Panc1 (cell line): ENCODE measurements around the gene UBASH3A. TPM values are rescaled to one million over a fixed set of nuclear protein-coding genes. Genes with fewer than 3 reads are reported as not detected.

ENCODE experiments used
- ATAC-seq: fragments of 200-7000 bp; cut with Tn5 transposase; 2 replicates; pipeline ENCODE4 v1.9.1; 2020; ENCODE audit warnings: mild to moderate bottlenecking, moderate library complexity
- BruUV-seq: library from RNA; stranded (reverse); fragments of 400-500 nt; replicated peaks from 2 replicates; lab custom pipeline; 2021; lab: Mats Ljungman, UMichigan
- CTCF ChIA-PET: fragments of 300-600 bp; sonication (Branson Sonifier 250); formaldehyde crosslinking; loops from one replicate; lab custom pipeline; 2022; ENCODE audit warnings: antibody characterized with exemption; lab: Charles Lee
- POLR2A ChIA-PET: fragments of 300-600 bp; sonication (Branson Sonifier 250); formaldehyde crosslinking; loops from one replicate; lab custom pipeline; 2022; ENCODE audit warnings: antibody characterized with exemption; lab: Charles Lee
- DNase-seq: peaks from one replicate; pipeline ENCODE4 v3.0.0-alpha.2; 2010; ENCODE audit warnings: low read depth, low spot score
- H3K27ac ChIP-seq: 2 replicates; pipeline ENCODE4 v1.5.1; 2011; ENCODE audit warnings: mild to moderate bottlenecking, low read length, inconsistent platforms
- H3K27me3 ChIP-seq: fragments of 200-500 bp; sonication (Bioruptor generic); 2 replicates; pipeline ENCODE4 v1.6.0; 2014; ENCODE audit warnings: low read length, inconsistent platforms; ENCODE audit not compliant: control insufficient read depth, insufficient read depth
- H3K36me3 ChIP-seq: fragments of 200-500 bp; sonication (Bioruptor generic); 2 replicates; pipeline ENCODE4 v1.5.1; 2014; ENCODE audit warnings: inconsistent platforms, mild to moderate bottlenecking, low read length, moderate library complexity; ENCODE audit not compliant: control insufficient read depth, insufficient read depth
- H3K4me1 ChIP-seq: 2 replicates; pipeline ENCODE4 v1.5.1; 2011; ENCODE audit warnings: inconsistent platforms, mild to moderate bottlenecking, low read length, moderate library complexity; ENCODE audit not compliant: control insufficient read depth, insufficient read depth
- H3K4me3 ChIP-seq, 2 experiments: 2 replicates each; pipeline ENCODE4 v1.5.1; 2011 to 2012; ENCODE audit warnings: low read depth in 2 of 2, low read length in 2 of 2, mild to moderate bottlenecking in 2 of 2, inconsistent platforms in 1 of 2, moderate library complexity in 1 of 2
- H3K9me3 ChIP-seq: fragments of 200-500 bp; sonication (Bioruptor generic); 2 replicates; pipeline ENCODE4 v1.5.1; 2014; ENCODE audit warnings: low read depth, mild to moderate bottlenecking, inconsistent platforms, low read length, moderate library complexity; ENCODE audit not compliant: control insufficient read depth, insufficient read depth
- CTCF ChIP-seq: fragments of 450-650 bp; IDR thresholded peaks from 2 replicates; pipeline ENCODE4 v1.5.1; 2017; ENCODE audit warnings: mild to moderate bottlenecking
- POLR2AphosphoS5 ChIP-seq: IDR thresholded peaks from 2 replicates; pipeline ENCODE4 v1.6.1; 2012; ENCODE audit warnings: mild to moderate bottlenecking, low read depth, low read length, moderate library complexity
- SIN3A ChIP-seq: IDR thresholded peaks from 2 replicates; pipeline ENCODE4 v1.6.1; 2012; ENCODE audit warnings: low read depth, mild to moderate bottlenecking, low read length, moderate library complexity, borderline replicate concordance; ENCODE audit not compliant: insufficient read depth
- TCF7L2 ChIP-seq: IDR thresholded peaks from 2 replicates; pipeline ENCODE4 v1.6.1; 2011; ENCODE audit warnings: mild to moderate bottlenecking, low read depth, low read length, inconsistent platforms
- in situ Hi-C: cut with HindIII; loops from 2 replicates; pipeline ENCODE4 v1.10.0; 2016; ENCODE audit warnings: low sequenced_read_pairs, low pct_unique_long_range_greater_than_20kb
- intact Hi-C: fragments of 100-400 bp; cut with micrococcal nuclease; formaldehyde crosslinking; loops from one replicate; pipeline ENCODE4 v1.10.0; 2022; ENCODE audit not compliant: unreplicated experiment
- total RNA-seq: library from RNA; stranded (reverse); gene quantifications from one replicate; pipeline ENCODE4 v1.2.1, GENCODE V29; 2021; ENCODE audit not compliant: unreplicated experiment
- TF ChIP-seq, protein P1 (sequence below), 2 experiments: IDR thresholded peaks; 2 replicates each; pipeline ENCODE4 v1.6.1; 2011 to 2012; ENCODE audit warnings: low read depth in 2 of 2, control low read depth in 1 of 2, low read length in 1 of 2, mild to moderate bottlenecking in 1 of 2, moderate library complexity in 1 of 2; ENCODE audit not compliant: insufficient read depth in 1 of 2

The UBASH3A gene
- total RNA-seq, 1 experiment from 2014 or later: 0.33 TPM

GRCh38 chr21:42486072-42486471 is 82.4 kb downstream of the UBASH3A start:
- H3K27me3 ChIP-seq: no peaks in the 10 kb centered on the region
- CTCF ChIA-PET: no interaction called here
- intact Hi-C loops: no loop called here
- in situ Hi-C loops: no loop called here
- H3K4me1 ChIP-seq: no peaks in the 10 kb centered on the region
- H3K4me3 ChIP-seq: no peak overlapping the region
- DNase-seq (no peak), ATAC-seq (no peak)
- TF ChIP-seq, protein P1, sequence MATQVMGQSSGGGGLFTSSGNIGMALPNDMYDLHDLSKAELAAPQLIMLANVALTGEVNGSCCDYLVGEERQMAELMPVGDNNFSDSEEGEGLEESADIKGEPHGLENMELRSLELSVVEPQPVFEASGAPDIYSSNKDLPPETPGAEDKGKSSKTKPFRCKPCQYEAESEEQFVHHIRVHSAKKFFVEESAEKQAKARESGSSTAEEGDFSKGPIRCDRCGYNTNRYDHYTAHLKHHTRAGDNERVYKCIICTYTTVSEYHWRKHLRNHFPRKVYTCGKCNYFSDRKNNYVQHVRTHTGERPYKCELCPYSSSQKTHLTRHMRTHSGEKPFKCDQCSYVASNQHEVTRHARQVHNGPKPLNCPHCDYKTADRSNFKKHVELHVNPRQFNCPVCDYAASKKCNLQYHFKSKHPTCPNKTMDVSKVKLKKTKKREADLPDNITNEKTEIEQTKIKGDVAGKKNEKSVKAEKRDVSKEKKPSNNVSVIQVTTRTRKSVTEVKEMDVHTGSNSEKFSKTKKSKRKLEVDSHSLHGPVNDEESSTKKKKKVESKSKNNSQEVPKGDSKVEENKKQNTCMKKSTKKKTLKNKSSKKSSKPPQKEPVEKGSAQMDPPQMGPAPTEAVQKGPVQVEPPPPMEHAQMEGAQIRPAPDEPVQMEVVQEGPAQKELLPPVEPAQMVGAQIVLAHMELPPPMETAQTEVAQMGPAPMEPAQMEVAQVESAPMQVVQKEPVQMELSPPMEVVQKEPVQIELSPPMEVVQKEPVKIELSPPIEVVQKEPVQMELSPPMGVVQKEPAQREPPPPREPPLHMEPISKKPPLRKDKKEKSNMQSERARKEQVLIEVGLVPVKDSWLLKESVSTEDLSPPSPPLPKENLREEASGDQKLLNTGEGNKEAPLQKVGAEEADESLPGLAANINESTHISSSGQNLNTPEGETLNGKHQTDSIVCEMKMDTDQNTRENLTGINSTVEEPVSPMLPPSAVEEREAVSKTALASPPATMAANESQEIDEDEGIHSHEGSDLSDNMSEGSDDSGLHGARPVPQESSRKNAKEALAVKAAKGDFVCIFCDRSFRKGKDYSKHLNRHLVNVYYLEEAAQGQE (IDR thresholded peaks at IDR 0.05; ENCODE audit: insufficient read depth in 1 of 2, low read depth in 2 of 2, low read length in 1 of 2): no peak
- TF ChIP-seq SIN3A (no peak), CTCF (no peak), POLR2AphosphoS5 (no peak), TCF7L2 (no peak)
- POLR2A ChIA-PET: no interaction called here
- no peak overlapping the region for H3K27ac ChIP-seq
- H3K36me3 ChIP-seq: no peaks in the 10 kb centered on the region
- no peaks in the 10 kb centered on the region for H3K9me3 ChIP-seq
- BruUV-seq: no TSS peak

DNA sequence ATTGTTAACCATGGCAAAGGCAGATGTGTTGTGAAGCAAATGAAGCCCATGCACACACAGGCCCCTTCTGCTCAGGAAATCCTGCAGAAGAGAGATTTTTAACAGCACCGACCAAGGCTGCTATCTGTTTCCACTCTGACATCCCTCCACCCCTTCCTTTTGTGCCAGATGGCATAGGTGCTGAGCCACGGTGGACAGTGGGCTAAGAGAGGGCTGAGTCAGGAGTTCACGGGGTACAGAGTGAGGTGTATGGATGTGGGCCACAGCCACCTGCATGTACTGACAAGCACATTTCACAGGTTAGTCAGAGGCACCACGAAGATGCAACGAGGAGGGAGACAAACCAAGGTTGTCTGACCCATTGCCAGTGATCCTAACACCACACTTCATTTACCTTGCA is 82.8 kb downstream of the UBASH3A start:
- Histone ChIP-seq H3K36me3 (no peaks in the 10 kb centered on the region), H3K4me3 (no peak overlapping the region), H3K4me1 (no peaks in the 10 kb centered on the region), H3K9me3 (no peaks in the 10 kb centered on the region), H3K27ac (no peak overlapping the region), H3K27me3 (no peaks in the 10 kb centered on the region)
- ATAC-seq: no peak
- in situ Hi-C loops (no loop called here), intact Hi-C loops (no loop called here)
- no TSS peak for BruUV-seq
- POLR2A ChIA-PET: no interaction called here
- no peak for DNase-seq
- CTCF ChIA-PET: no interaction called here
- TF ChIP-seq SIN3A: no peak
- no peak for TF ChIP-seq TCF7L2

- no TSS peak for BruUV-seq
- POLR2A ChIA-PET: no interaction called here
Observed at GRCh38 chr21:42489006-42489563, 85.4 kb downstream of the UBASH3A start.

More at GRCh38 chr21:42489006-42489563, 85.4 kb downstream of the UBASH3A start:
- H3K27ac ChIP-seq: no peak overlapping the region
- CTCF ChIA-PET: no interaction called here
- ATAC-seq: no peak
- no peak overlapping the region for H3K4me3 ChIP-seq
- TF ChIP-seq SIN3A: no peak
- TF ChIP-seq, protein P1 (IDR thresholded peaks at IDR 0.05; ENCODE audit: insufficient read depth in 1 of 2, low read depth in 2 of 2, low read length in 1 of 2): no peak
- no peak for TF ChIP-seq CTCF
- no peak for TF ChIP-seq TCF7L2
- H3K9me3 ChIP-seq: no peaks in the 10 kb centered on the region
- DNase-seq: no peak
- H3K4me1 ChIP-seq: no peaks in the 10 kb centered on the region
- no peaks in the 10 kb centered on the region for H3K27me3 ChIP-seq
- in situ Hi-C loops: no loop called here
- intact Hi-C loops: no loop called here
- no peaks in the 10 kb centered on the region for H3K36me3 ChIP-seq
